Natural killer cell (primary cell): ENCODE results near the gene DDX10. TPM values are rescaled to one million over a fixed set of nuclear protein-coding genes. Genes with fewer than 3 reads are reported as not detected.

Experiments used
- ATAC-seq, 3 donors: fragments of 150-1000 bp in 2 of 3; fragments of 200-7000 bp in 1 of 3; cut with Tn5 transposase; 1 replicate in 1 of 3; 2 replicates in 2 of 3; pipeline ENCODE4 v1.10.0; 2021; ENCODE audit warnings: mild to moderate bottlenecking in 2 of 3, moderate library complexity in 2 of 3
- DNase-seq, 2 donors: peaks; one replicate each; pipeline versions ENCODE4 v3.0.0 to v3.0.0-alpha.2; 2013 to 2021; ENCODE audit warnings: mixed read lengths in 1 of 2
- H3K27ac ChIP-seq: one replicate; pipeline ENCODE4 v1.5.1; 2013; ENCODE audit warnings: mild to moderate bottlenecking, low read length
- H3K27me3 ChIP-seq: one replicate; pipeline ENCODE4 v1.6.1; 2013; ENCODE audit warnings: low read length; ENCODE audit not compliant: control insufficient read depth, insufficient read depth
- H3K36me3 ChIP-seq: one replicate; pipeline ENCODE4 v1.6.1; 2013; ENCODE audit warnings: low read length; ENCODE audit not compliant: control insufficient read depth, insufficient read depth
- H3K4me1 ChIP-seq: one replicate; pipeline ENCODE4 v1.6.1; 2013; ENCODE audit warnings: low read length; ENCODE audit not compliant: control insufficient read depth, insufficient read depth
- H3K4me3 ChIP-seq: one replicate; pipeline ENCODE4 v1.5.1; 2013; ENCODE audit warnings: low read length
- H3K9me3 ChIP-seq: one replicate; pipeline ENCODE4 v1.6.1; 2013; ENCODE audit warnings: low read length; ENCODE audit not compliant: control insufficient read depth, insufficient read depth
- H3K27ac Mint-ChIP-seq, 2 donors: one replicate each; pipeline ENCODE4 v1.8.0; 2022; ENCODE audit warnings: mild to moderate bottlenecking in 2 of 2, mixed read lengths in 2 of 2, moderate library complexity in 1 of 2
- H3K27me3 Mint-ChIP-seq, 2 donors: one replicate each; pipeline ENCODE4 v1.8.0; 2022; ENCODE audit warnings: low read depth in 2 of 2, mixed read lengths in 2 of 2
- H3K36me3 Mint-ChIP-seq: one replicate; pipeline ENCODE4 v1.8.0; 2022; ENCODE audit warnings: mixed read lengths
- H3K4me1 Mint-ChIP-seq, 2 donors: one replicate each; pipeline ENCODE4 v1.8.0; 2022; ENCODE audit warnings: mixed read lengths in 2 of 2
- H3K4me3 Mint-ChIP-seq: one replicate; pipeline ENCODE4 v1.8.0; 2022; ENCODE audit warnings: mild to moderate bottlenecking, moderate library complexity, mixed read lengths
- H3K9me3 Mint-ChIP-seq, 2 donors: one replicate each; pipeline ENCODE4 v1.8.0; 2022; ENCODE audit warnings: mixed read lengths in 2 of 2
- CTCF ChIP-seq: fragments of 200-600 bp; IDR thresholded peaks from one replicate; pipeline ENCODE4 v1.8.0; 2022; ENCODE audit warnings: antibody characterized with exemption
- WGBS: methylation state at CpG from one replicate; pipeline ENCODE4 v1.1.7; 2013; ENCODE audit warnings: missing lambda C conversion rate; ENCODE audit not compliant: insufficient coverage; 5-methylcytosine and 5-hydroxymethylcytosine counted together
- intact Hi-C: fragments of 100-400 bp; cut with micrococcal nuclease; formaldehyde crosslinking; loops from one replicate; pipeline ENCODE4 v1.14.2; 2022
- total RNA-seq, 4 donors: library from RNA; stranded (reverse); fragments of 120-200 nt in 1 of 4; gene quantifications; one replicate each; pipeline versions ENCODE4 v1.2.3 to v1.2.4, GENCODE V29; 2013 to 2022

DDX10 gene
- total RNA-seq, 3 donors from 2014 or later (not counting 1 experiment from before 2014, with no cell fraction given) = 23.4 to 30.9 (median 24.9) TPM

- H3K4me3 ChIP-seq = no peak overlapping the region
- Mint-ChIP-seq H3K27me3 (no peaks in the 10 kb centered on the region), H3K27ac (no peak overlapping the region), H3K9me3 (no peaks in the 10 kb centered on the region), H3K36me3 (peaks cover 7% of the 10 kb centered on the region), H3K4me1 (peaks cover 0 to 7% of the 10 kb centered on the region in 2 donors), H3K4me3 (no peak overlapping the region)
- no peak for TF ChIP-seq CTCF
- WGBS = 72% methylated on average over 1 of the region's 1 CpG
- H3K36me3 ChIP-seq = no peaks in the 10 kb centered on the region
- ATAC-seq = no peak
- H3K27ac ChIP-seq = no peak overlapping the region
- H3K27me3 ChIP-seq = no peaks in the 10 kb centered on the region
- no peak for DNase-seq
- H3K9me3 ChIP-seq = no peaks in the 10 kb centered on the region
- H3K4me1 ChIP-seq = no peaks in the 10 kb centered on the region
- intact Hi-C loops = no loop called here
Observed at GRCh38 chr11:108923413-108923812, 258.5 kb downstream of the DDX10 start.

GRCh38 chr11:108926171-108926840 lies 261.4 kb downstream of the DDX10 start:
- Mint-ChIP-seq H3K27ac (no peak overlapping the region), H3K36me3 (no peaks in the 10 kb centered on the region), H3K4me3 (no peak overlapping the region), H3K4me1 (peaks cover 0 to 11% of the 10 kb centered on the region in 2 donors), H3K9me3 (no peaks in the 10 kb centered on the region), H3K27me3 (no peaks in the 10 kb centered on the region)
- no peak overlapping the region for H3K4me3 ChIP-seq
- TF ChIP-seq CTCF = no peak
- no peaks in the 10 kb centered on the region for H3K36me3 ChIP-seq
- 99% methylated on average over 4 of the region's 5 CpGs for WGBS
- no peak overlapping the region for H3K27ac ChIP-seq
- no peak for DNase-seq
- no peaks in the 10 kb centered on the region for H3K4me1 ChIP-seq
- ATAC-seq = no peak
- no peaks in the 10 kb centered on the region for H3K9me3 ChIP-seq
- H3K27me3 ChIP-seq = no peaks in the 10 kb centered on the region
- intact Hi-C loops = no loop called here

GRCh38 chr11:108926841-108927577 lies 262.1 kb downstream of the DDX10 start:
- no peak overlapping the region for H3K4me3 ChIP-seq
- H3K9me3 ChIP-seq = no peaks in the 10 kb centered on the region
- H3K36me3 ChIP-seq = no peaks in the 10 kb centered on the region
- 97% methylated on average over 3 of the region's 3 CpGs for WGBS
- H3K4me1 ChIP-seq = no peaks in the 10 kb centered on the region
- intact Hi-C loops = no loop called here
- H3K27me3 ChIP-seq = no peaks in the 10 kb centered on the region
- Mint-ChIP-seq H3K27me3 (no peaks in the 10 kb centered on the region), H3K4me1 (peaks cover 0 to 11% of the 10 kb centered on the region in 2 donors), H3K27ac (no peak overlapping the region), H3K4me3 (no peak overlapping the region), H3K9me3 (no peaks in the 10 kb centered on the region), H3K36me3 (no peaks in the 10 kb centered on the region)
- no peak for DNase-seq
- ATAC-seq = no peak
- no peak overlapping the region for H3K27ac ChIP-seq
- no peak for TF ChIP-seq CTCF
